HL-60 (cell line): Measurements from ENCODE around the gene MYO9B.

Experiments used
- REST ChIP-seq: IDR thresholded peaks from 2 replicates; pipeline ENCODE4 v1.6.1; 2012; ENCODE audit warnings: low read depth; ENCODE audit not compliant: insufficient replicate concordance
- SPI1 ChIP-seq: IDR thresholded peaks from 2 replicates; pipeline ENCODE4 v1.6.1; 2012; ENCODE audit warnings: low read depth, mild to moderate bottlenecking, borderline replicate concordance
- TF ChIP-seq, protein P1 (sequence below): IDR thresholded peaks from one replicate; pipeline ENCODE4 v1.5.1; 2011; ENCODE audit warnings: low read length, control low read depth, inconsistent platforms; ENCODE audit not compliant: insufficient read depth

GRCh38 chr19:17226002-17226933 is 150.7 kb downstream of the MYO9B start, which contains the start of gene OCEL1:
- TF ChIP-seq, protein P1, sequence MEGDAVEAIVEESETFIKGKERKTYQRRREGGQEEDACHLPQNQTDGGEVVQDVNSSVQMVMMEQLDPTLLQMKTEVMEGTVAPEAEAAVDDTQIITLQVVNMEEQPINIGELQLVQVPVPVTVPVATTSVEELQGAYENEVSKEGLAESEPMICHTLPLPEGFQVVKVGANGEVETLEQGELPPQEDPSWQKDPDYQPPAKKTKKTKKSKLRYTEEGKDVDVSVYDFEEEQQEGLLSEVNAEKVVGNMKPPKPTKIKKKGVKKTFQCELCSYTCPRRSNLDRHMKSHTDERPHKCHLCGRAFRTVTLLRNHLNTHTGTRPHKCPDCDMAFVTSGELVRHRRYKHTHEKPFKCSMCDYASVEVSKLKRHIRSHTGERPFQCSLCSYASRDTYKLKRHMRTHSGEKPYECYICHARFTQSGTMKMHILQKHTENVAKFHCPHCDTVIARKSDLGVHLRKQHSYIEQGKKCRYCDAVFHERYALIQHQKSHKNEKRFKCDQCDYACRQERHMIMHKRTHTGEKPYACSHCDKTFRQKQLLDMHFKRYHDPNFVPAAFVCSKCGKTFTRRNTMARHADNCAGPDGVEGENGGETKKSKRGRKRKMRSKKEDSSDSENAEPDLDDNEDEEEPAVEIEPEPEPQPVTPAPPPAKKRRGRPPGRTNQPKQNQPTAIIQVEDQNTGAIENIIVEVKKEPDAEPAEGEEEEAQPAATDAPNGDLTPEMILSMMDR: no peak
- no peak for TF ChIP-seq REST
- TF ChIP-seq SPI1: no peak
